Kidney epithelial cell (primary cell): ENCODE measurements around the gene EPHB1. TPM values are rescaled to one million over a fixed set of nuclear protein-coding genes. Genes with fewer than 3 reads are reported as not detected.

Experiments
- DNase-seq: peaks from one replicate; pipeline ENCODE4 v3.0.0-alpha.2; 2010; ENCODE audit warnings: low read depth
- H3K27me3 ChIP-seq: 2 replicates; pipeline ENCODE4 v1.6.0; 2011; ENCODE audit warnings: low read length; ENCODE audit not compliant: control insufficient read depth, insufficient read depth
- H3K36me3 ChIP-seq: 2 replicates; pipeline ENCODE4 v1.5.1; 2011; ENCODE audit warnings: low read length; ENCODE audit not compliant: control insufficient read depth, insufficient read depth
- H3K4me3 ChIP-seq: 2 replicates; pipeline ENCODE4 v1.5.1; 2011; ENCODE audit warnings: low read depth, mild to moderate bottlenecking, control low read depth, low read length
- CTCF ChIP-seq: IDR thresholded peaks from 2 replicates; pipeline ENCODE4 v1.5.1; 2011; ENCODE audit warnings: mild to moderate bottlenecking, moderate library complexity, low read length, control low read depth, inconsistent platforms; ENCODE audit not compliant: insufficient read depth, poor library complexity, severe bottlenecking
- total RNA-seq: library from RNA; depleted of rRNA; stranded (reverse); fragments of >200 nt; gene quantifications from 2 replicates; pipeline ENCODE4 v1.2.3, GENCODE V29; 2015

EPHB1 gene
- total RNA-seq, 1 donor from 2014 or later = 10.8 TPM

- H3K4me3 ChIP-seq = no peak overlapping the region
- no peaks in the 10 kb centered on the region for H3K36me3 ChIP-seq
- TF ChIP-seq CTCF = no peak
- H3K27me3 ChIP-seq = no peaks in the 10 kb centered on the region
- no peak for DNase-seq
Observed at GRCh38 chr3:135272026-135272669, 477.1 kb downstream of the EPHB1 start.

GRCh38 chr3:135292162-135292561 is 497.1 kb downstream of the EPHB1 start:
- H3K4me3 ChIP-seq = no peak overlapping the region
- TF ChIP-seq CTCF = no peak
- no peaks in the 10 kb centered on the region for H3K36me3 ChIP-seq
- H3K27me3 ChIP-seq = no peaks in the 10 kb centered on the region
- no peak for DNase-seq

GRCh38 chr3:135301670-135302069 is 506.6 kb downstream of the EPHB1 start:
- TF ChIP-seq CTCF = no peak
- no peaks in the 10 kb centered on the region for H3K36me3 ChIP-seq
- no peak overlapping the region for H3K4me3 ChIP-seq
- no peaks in the 10 kb centered on the region for H3K27me3 ChIP-seq
- DNase-seq = no peak

- no peak for TF ChIP-seq CTCF
- no peaks in the 10 kb centered on the region for H3K36me3 ChIP-seq
- H3K27me3 ChIP-seq = no peaks in the 10 kb centered on the region
- no peak for DNase-seq
- H3K4me3 ChIP-seq = no peak overlapping the region
Observed at GRCh38 chr3:135304378-135304777, 509.3 kb downstream of the EPHB1 start.

Other genes starting within 250 kb of the EPHB1 start
- gene KY, start 144.2 kb upstream of the EPHB1 start, total RNA-seq = 0.04 and 0.27 TPM in 2 replicates